Peyer's patch (tissue), 4 donors: ENCODE results near the gene IPP.
"Not testable (repeated sequence)": the region's sequence is repeated elsewhere in the genome, so short reads cannot be mapped to it uniquely, and the experiment has no call there.

Experiments
- CTCF ChIP-seq, 6 experiments: fragments of 450-650 bp in 4 of 6; fragments of 200-600 bp in 2 of 6; sonication (generic) in 1 of 6; IDR thresholded peaks; one replicate each; pipeline ENCODE4 v1.5.1; 2017 to 2019; ENCODE audit warnings: antibody characterized with exemption in 6 of 6, mild to moderate bottlenecking in 3 of 6, moderate library complexity in 1 of 6
- POLR2A ChIP-seq, 2 donors: fragments of 450-650 bp; IDR thresholded peaks; one replicate each; pipeline ENCODE4 v1.5.1; 2017; ENCODE audit warnings: antibody characterized with exemption in 2 of 2, mild to moderate bottlenecking in 2 of 2, moderate library complexity in 2 of 2

GRCh38 chr1:45726007-45726406 lies 24.4 kb downstream of the IPP start:
- not testable (repeated sequence) for TF ChIP-seq POLR2A, CTCF (IDR thresholded peaks at IDR 0.05)
